Right cardiac atrium (tissue), 5 donors: ENCODE measurements around the gene PFKFB1. TPM values are rescaled to one million over a fixed set of nuclear protein-coding genes. Genes with fewer than 3 reads are reported as not detected.

ENCODE experiments used
- ATAC-seq, 2 donors: fragments of 200-7000 bp; cut with Tn5 transposase; one replicate each; pipeline versions ENCODE4 v1.8.0 to v1.9.1; 2020; ENCODE audit warnings: moderate library complexity in 2 of 2, mild to moderate bottlenecking in 1 of 2
- DNase-seq, 3 donors: peaks; one replicate each; pipeline ENCODE4 v3.0.0-alpha.2; 2020
- H3K27ac ChIP-seq: one replicate; pipeline ENCODE4 v1.5.1; 2013; ENCODE audit warnings: mild to moderate bottlenecking, low read length, control low read depth, moderate library complexity
- H3K27me3 ChIP-seq: one replicate; pipeline ENCODE4 v1.6.1; 2013; ENCODE audit not compliant: control insufficient read depth, insufficient read depth
- H3K4me1 ChIP-seq: one replicate; pipeline ENCODE4 v1.6.1; 2013; ENCODE audit warnings: low read length; ENCODE audit not compliant: control insufficient read depth, insufficient read depth
- H3K4me3 ChIP-seq: one replicate; pipeline ENCODE4 v1.5.1; 2013; ENCODE audit warnings: low read length, control low read depth
- H3K9me3 ChIP-seq: one replicate; pipeline ENCODE4 v1.6.1; 2013; ENCODE audit warnings: low read length; ENCODE audit not compliant: control insufficient read depth
- WGBS: extraction: QIAGEN DNeasy Blood & Tissue Kit; methylation state at CpG from one replicate; pipeline ENCODE4 v1.1.7; 2013; 5-methylcytosine and 5-hydroxymethylcytosine counted together
- intact Hi-C, 4 donors: fragments of 100-400 bp; cut with DNase I; formaldehyde crosslinking; loops; one replicate each; pipeline versions ENCODE4 v1.11.0 to v1.14.0; 2022 to 2023
- long read RNA-seq, 4 donors: library from polyadenylated mRNA; unstranded; transcript quantifications; one replicate each; pipeline ENCODE4 v2.0.0, GENCODE V29; 2020 to 2021
- polyA plus RNA-seq: library from polyadenylated mRNA; stranded (reverse); fragments of 200-250 nt; gene quantifications from one replicate; pipeline ENCODE4 v1.2.3, GENCODE V29; 2013
- total RNA-seq, 4 donors: library from RNA; stranded (reverse); fragmentation: NEBNext Ultra II Directional; extraction: Animal tissue kit (Norgen Biotek cat#: 25700); gene quantifications; one replicate each; pipeline ENCODE4 v1.2.1, GENCODE V29; 2021
- donor health status: healthy with polysubstance abuse.
- donor health status: DM: no; HTN: yes; CAD: no.
- donor health status: DM: no; HTN: no; CAD: no.
- donor health status: DM: no; HTN: yes; CAD: no; lungs with severe emphysema.
- donor health status: DM: yes; HTN: yes; CAD: no.

Gene PFKFB1
- total RNA-seq = under 1 TPM in 1 of 4 donors, not detected in 3; 0.67 TPM
- polyA plus RNA-seq = 0.41 TPM
- long read RNA-seq, donor 1, partial matches to known transcripts = 0 of 1 reads
- long read RNA-seq, donor 1, other reads (novel, unspliced or antisense) = 1 of 1 reads
- long read RNA-seq, donor 2 = 0 reads
- long read RNA-seq, donor 3, partial matches to known transcripts = 1 of 1 reads
- long read RNA-seq, donor 3, other reads (novel, unspliced or antisense) = 0 of 1 reads
- long read RNA-seq, donor 4 = 0 reads

DNA sequence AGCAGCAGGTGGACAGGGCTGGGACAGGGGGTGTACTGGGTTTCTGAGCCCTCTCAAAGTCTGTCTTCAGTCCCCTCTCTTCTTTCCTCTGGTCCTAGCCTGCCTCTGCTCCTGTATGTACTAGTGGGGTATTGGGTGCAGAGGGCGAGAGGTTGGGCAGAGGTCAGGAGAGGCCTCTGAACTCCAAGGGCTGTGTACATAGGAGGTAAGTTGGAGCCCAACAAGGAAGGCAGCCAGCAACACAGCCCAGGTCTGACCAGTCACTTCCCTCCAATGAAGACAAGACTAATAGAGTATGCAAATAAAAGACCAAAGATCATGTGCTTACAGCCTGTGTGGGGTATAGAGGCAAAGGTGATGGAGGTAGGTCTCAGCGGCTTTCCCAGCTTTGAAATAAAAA lies at the start of gene PFKFB1:
PFKFB1 (minus strand) TSS at position 90 of the 400 bp plus-strand sequence. CDS start 181 bp downstream, outside the sequence.
- intact Hi-C loops = no loop called here
- Histone ChIP-seq H3K27me3 (no peaks in the 10 kb centered on the region), H3K27ac (no peak within 1 kb of the TSS), H3K9me3 (no peaks in the 10 kb centered on the region), H3K4me1 (no peaks in the 10 kb centered on the region), H3K4me3 (no peak within 1 kb of the TSS)
- 95% methylated on average over 2 of the region's 2 CpGs for WGBS
- ATAC-seq (no peak), DNase-seq (no peak)

DNA sequence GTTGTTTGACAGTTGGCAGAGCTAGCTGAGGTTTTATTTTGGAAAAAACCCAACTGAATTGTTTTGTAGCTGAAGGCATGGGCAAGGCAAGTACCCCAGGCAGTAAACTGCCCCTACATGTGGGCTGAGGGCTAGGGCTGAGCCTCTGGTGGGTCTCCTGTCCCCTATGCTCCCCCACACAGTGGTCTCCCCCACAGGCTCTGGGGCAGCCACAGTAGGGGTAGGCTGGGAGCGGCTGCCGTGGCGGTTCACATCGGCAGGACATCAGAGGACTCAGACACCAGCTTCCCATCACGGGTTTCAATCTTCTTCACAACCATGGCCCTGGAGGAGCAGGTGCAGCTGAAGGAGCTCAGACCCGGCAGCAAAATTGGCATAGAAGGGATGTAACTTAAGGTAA lies 47.5 kb upstream of the PFKFB1 start:
- Histone ChIP-seq H3K4me1 (no peaks in the 10 kb centered on the region), H3K4me3 (no peak overlapping the region), H3K27me3 (no peaks in the 10 kb centered on the region), H3K27ac (no peak overlapping the region), H3K9me3 (no peaks in the 10 kb centered on the region)
- ATAC-seq (no peak), DNase-seq (no peak)
- 94% methylated on average over 6 of the region's 6 CpGs for WGBS
- intact Hi-C loops = no loop called here

DNA sequence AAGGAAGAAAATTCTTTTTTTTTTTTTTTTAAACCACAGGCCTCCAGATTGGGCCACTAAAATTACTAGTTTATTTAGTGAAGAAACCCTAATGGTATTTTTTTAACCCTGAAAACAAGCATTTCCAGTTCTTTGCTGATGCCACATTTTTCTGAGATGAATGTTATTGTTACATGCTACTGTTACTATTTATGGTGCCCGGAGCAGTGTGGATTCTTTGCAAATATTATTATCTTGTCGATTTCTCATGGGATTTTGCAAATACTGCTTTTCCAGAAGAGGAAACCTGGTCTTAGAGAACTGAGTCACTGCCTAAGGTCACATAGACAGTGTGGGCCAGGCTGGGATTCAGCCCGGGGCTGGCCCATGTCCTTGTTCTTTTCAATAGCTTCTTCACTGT lies 45.5 kb upstream of the PFKFB1 start:
- Histone ChIP-seq H3K9me3 (no peaks in the 10 kb centered on the region), H3K27me3 (no peaks in the 10 kb centered on the region), H3K27ac (no peak overlapping the region), H3K4me3 (no peak overlapping the region), H3K4me1 (no peaks in the 10 kb centered on the region)
- no peak for ATAC-seq
- intact Hi-C loops = no loop called here
- DNase-seq = no peak
- 67% methylated on average over 3 of the region's 3 CpGs for WGBS

DNA sequence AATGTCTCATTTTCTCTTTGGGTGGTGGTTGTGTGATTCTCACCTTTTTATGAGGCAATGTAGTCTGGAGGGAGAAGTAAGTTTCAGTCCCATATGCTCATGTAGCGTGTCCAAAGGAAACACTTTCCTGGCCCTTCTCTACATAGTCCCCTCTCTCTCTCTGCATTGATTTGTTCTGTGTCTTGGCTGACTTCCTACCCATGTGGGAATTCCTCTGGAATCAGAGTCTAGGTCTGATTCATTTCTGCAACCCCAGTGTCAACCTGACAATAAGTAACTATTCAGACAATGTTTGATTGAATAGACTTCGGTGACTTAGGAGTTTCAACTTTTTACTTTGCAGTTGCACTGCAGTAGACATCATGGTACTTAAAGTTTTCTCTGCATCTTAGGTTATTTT lies 39.4 kb upstream of the PFKFB1 start:
- Histone ChIP-seq H3K27me3 (no peaks in the 10 kb centered on the region), H3K4me1 (no peaks in the 10 kb centered on the region), H3K9me3 (no peaks in the 10 kb centered on the region), H3K27ac (no peak overlapping the region), H3K4me3 (no peak overlapping the region)
- WGBS = 55% methylated on average over 2 of the region's 2 CpGs
- intact Hi-C loops = no loop called here
- DNase-seq = no peak
- ATAC-seq = no peak

DNA sequence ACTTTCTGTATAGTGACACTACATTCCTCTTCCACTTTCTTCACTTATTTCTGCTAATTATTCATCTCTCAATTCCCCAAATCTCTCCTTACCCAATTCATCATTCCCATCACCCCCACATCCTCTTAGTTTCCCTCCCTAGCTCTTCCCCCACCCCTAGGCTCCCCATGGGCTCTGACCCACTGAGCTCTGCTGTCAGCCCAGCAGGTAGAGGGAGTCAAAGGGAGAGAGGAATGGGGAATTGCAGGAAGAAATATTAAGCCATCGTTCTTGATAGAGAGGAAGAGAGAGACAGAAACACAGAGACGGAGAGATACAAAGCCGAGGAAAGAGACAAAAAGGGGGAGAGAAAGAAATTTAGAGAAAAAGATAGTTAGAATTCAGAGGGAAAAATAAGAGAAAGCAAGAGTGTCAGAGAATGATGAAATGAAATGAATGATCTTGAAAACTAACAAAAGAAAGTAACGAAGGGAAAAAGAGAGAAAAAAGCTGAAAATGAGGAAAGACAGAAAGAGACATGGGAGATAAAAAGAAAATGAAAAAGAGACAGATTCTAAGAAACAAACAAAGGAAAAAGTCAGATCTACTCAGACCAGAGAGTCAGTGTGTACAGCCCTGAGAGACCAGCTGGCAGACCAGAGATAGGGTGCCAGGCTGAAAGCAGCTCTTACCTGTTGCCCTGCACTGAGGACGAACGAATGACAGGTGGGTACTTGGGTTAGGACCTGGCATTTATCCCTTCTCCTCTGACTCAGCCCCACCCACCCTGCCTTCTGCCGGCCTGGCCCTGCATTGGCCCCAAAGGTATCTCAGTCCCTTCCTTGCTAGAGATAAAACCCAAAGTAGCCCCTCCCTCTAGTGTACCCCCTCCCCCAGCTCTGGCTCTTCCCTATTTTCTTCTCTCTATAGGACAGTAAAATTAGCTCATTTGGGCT lies 36.5 kb upstream of the PFKFB1 start, which contains the start of gene ALAS2:
ALAS2 (minus strand) TSS at position 707 of the 935 bp plus-strand sequence. CDS start 4,977 bp downstream, outside the sequence.
- Histone ChIP-seq H3K4me1 (no peaks in the 10 kb centered on the region), H3K27ac (no peak within 1 kb of the TSS), H3K27me3 (no peaks in the 10 kb centered on the region), H3K9me3 (no peaks in the 10 kb centered on the region), H3K4me3 (no peak within 1 kb of the TSS)
- intact Hi-C loops = no loop called here
- ATAC-seq (no peak), DNase-seq (no peak)
- 69% methylated on average over 7 of the region's 7 CpGs for WGBS

DNA sequence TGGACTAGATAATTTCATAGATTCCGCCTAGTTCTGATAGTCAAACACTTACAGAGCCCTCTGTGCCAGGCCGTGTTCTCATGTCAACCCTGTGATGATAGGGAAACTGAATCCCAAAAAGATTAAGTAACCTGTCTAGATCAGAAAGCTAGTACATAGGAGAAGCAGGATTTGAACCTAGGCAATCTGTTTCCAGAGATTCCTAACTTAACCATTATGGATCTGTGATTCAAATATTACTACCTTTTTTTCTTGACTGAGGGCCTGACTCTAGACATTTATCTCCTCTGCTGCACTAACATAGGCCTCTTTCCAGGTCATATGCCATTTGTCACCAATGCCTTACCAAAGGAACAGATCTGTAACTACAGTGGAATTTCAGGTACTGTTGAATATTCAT lies 35.3 kb upstream of the PFKFB1 start:
- no peak for ATAC-seq
- H3K27me3 ChIP-seq = no peaks in the 10 kb centered on the region
- no peak overlapping the region for H3K4me3 ChIP-seq
- no peaks in the 10 kb centered on the region for H3K4me1 ChIP-seq
- H3K9me3 ChIP-seq = no peaks in the 10 kb centered on the region
- DNase-seq = no peak
- no peak overlapping the region for H3K27ac ChIP-seq
- 69% methylated on average over 2 of the region's 2 CpGs for WGBS
- intact Hi-C loops = no loop called here

DNA sequence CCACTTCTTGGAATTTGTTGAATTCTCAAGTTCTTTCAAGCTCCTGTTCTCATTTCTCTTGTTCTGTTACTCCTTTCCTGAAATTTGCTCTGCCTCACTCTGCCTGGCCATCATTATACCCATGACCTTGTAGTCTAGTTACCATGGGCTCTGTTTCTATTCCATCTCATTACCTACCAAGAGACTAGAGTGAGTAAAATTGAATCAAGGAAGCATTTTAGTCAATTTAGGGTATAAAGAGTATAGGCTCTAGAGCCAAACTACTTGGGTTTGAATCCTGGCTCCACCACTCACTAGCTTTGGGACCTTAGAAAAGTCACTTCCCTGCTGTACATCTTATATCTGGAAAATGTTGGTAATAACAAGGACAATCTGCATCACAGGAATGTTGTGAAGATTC lies 34.6 kb upstream of the PFKFB1 start:
- intact Hi-C loops = no loop called here
- Histone ChIP-seq H3K27me3 (no peaks in the 10 kb centered on the region), H3K27ac (no peak overlapping the region), H3K4me3 (no peak overlapping the region), H3K9me3 (no peaks in the 10 kb centered on the region), H3K4me1 (no peaks in the 10 kb centered on the region)
- DNase-seq (no peak), ATAC-seq (no peak)

DNA sequence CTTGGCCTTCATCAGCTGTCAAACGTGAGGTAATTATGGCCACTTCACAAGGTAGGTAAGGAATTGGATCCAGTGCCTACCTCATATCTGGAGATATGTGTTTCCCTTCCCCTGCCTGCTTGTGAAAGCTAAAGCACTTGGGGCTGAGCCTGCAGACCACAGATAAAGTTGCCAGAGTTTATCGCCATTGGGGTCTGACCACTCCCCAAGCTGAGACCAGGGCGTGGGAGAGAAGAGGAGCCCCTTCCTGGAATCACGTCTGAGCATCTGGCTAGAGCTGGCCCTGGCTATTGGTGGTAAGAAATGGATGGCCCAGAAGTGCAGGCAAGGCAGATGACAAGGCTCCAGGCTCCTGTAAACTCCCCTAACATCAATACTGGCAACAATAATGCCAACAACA lies 34.1 kb upstream of the PFKFB1 start:
- H3K27ac ChIP-seq = no peak overlapping the region
- DNase-seq (no peak), ATAC-seq (no peak)
- intact Hi-C loops = no loop called here
- WGBS = 72% methylated on average over 4 of the region's 4 CpGs
- H3K9me3 ChIP-seq = no peaks in the 10 kb centered on the region
- H3K4me1 ChIP-seq = no peaks in the 10 kb centered on the region
- no peak overlapping the region for H3K4me3 ChIP-seq
- H3K27me3 ChIP-seq = no peaks in the 10 kb centered on the region

DNA sequence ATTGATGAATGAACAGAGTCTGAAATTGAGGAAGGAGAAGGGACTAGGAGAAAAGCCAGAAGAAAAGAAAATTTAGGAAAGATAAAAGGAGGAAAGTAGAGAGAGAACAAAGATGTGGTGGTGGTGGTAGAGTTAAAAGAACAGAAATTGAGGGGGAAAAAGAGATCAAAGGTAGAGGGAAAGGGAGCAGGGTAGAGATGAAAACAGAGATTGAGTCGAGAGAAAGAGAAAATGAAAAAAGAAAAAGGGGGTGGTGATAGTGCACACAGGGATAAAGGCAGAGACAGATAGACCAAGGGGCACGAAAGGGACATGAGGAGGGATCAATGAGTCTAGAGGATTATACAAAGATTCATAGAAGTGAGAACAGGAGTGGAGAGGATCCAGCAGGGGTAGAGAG lies 32.9 kb upstream of the PFKFB1 start:
- intact Hi-C loops = no loop called here
- Histone ChIP-seq H3K27ac (no peak overlapping the region), H3K27me3 (no peaks in the 10 kb centered on the region), H3K9me3 (no peaks in the 10 kb centered on the region), H3K4me3 (no peak overlapping the region), H3K4me1 (no peaks in the 10 kb centered on the region)
- DNase-seq = no peak
- no peak for ATAC-seq
- 58% methylated on average over 2 of the region's 2 CpGs for WGBS

DNA sequence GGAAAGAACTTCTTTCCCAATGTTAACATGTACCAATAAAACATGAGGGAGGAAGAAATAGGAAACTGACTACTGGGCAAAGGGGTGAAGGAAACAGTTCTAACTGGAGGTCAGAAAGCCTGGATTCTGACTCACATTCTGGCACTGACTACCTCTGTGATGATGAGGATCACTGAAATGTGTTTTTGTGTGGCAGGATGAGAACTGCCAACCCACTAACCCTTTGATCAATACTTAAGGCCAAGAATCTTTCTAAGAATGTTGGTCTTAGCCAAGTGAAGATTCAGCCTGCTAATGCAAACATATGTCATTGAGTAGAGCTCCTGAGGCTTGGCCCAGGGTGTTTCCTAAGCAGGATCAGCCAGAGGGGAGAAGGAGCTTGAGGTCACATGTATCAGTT lies 32.2 kb upstream of the PFKFB1 start:
- H3K9me3 ChIP-seq = no peaks in the 10 kb centered on the region
- H3K27ac ChIP-seq = no peak overlapping the region
- H3K4me3 ChIP-seq = no peak overlapping the region
- ATAC-seq (no peak), DNase-seq (no peak)
- intact Hi-C loops = no loop called here
- H3K4me1 ChIP-seq = no peaks in the 10 kb centered on the region
- no peaks in the 10 kb centered on the region for H3K27me3 ChIP-seq

DNA sequence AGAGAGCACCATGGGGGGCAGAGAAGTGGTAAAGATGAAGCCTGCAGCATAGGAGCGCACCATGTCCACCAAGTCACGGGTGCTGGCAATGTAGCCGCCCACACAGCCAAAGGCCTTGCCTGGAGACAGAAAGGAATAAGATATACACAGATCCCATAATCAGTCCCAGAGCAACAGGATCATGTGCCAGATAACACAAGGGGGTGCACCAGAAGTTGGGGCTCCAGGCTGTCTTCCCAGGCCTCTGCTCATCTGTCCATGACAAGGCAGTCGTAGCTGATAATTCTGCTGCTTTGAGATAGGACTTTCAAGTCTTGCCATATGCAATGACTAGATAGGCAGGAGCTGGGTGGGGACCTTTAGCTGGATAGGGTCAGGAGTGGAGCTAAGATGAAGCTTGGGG lies 20.9 kb upstream of the PFKFB1 start:
- whole genome bisulfite sequencing = 98% methylated on average over 4 of the region's 4 CpGs
- no peaks in the 10 kb centered on the region for H3K4me1 ChIP-seq
- H3K9me3 ChIP-seq = no peaks in the 10 kb centered on the region
- no peaks in the 10 kb centered on the region for H3K27me3 ChIP-seq
- H3K4me3 ChIP-seq = no peak overlapping the region
- H3K27ac ChIP-seq = no peak overlapping the region
- intact Hi-C loops = no loop called here
- ATAC-seq = no peak
- no peak for DNase-seq
